CD8-positive, alpha-beta memory T cell (primary cell): ENCODE results near the gene SLMAP. TPM values are rescaled to one million over a fixed set of nuclear protein-coding genes. Genes with fewer than 3 reads are reported as not detected.
A peak's percentile ranks its signal among the peaks of the same experiment; 100 is the strongest.

Experiments used
- CTCF ChIA-PET: fragments of 350-600 bp; sonication (Branson Sonifier 250); formaldehyde crosslinking; loops from one replicate; lab custom pipeline; 2021; ENCODE audit warnings: antibody characterized with exemption; lab: Charles Lee
- POLR2A ChIA-PET: fragments of 350-600 bp; sonication (Branson Sonifier 250); formaldehyde crosslinking; loops from one replicate; lab custom pipeline; 2021; ENCODE audit warnings: antibody characterized with exemption; lab: Charles Lee
- DNase-seq, 5 donors: peaks; one replicate each; pipeline versions ENCODE4 v3.0.0 to v3.0.0-alpha.2; 2020 to 2022; ENCODE audit warnings: mixed read lengths in 1 of 5
- H3K27ac ChIP-seq: one replicate; pipeline ENCODE4 v1.7.0; 2013; ENCODE audit warnings: low read depth, mild to moderate bottlenecking, low read length, moderate library complexity
- H3K27me3 ChIP-seq: 2 replicates; pipeline ENCODE4 v1.7.0; 2013; ENCODE audit warnings: low read length, mild to moderate bottlenecking; ENCODE audit not compliant: insufficient read depth, poor library complexity, severe bottlenecking
- H3K36me3 ChIP-seq: 2 replicates; pipeline ENCODE4 v1.7.0; 2013; ENCODE audit warnings: mild to moderate bottlenecking, low read length, moderate library complexity; ENCODE audit not compliant: insufficient read depth
- H3K4me1 ChIP-seq: 2 replicates; pipeline ENCODE4 v1.7.0; 2013; ENCODE audit warnings: mild to moderate bottlenecking, low read length, moderate library complexity; ENCODE audit not compliant: insufficient read depth
- H3K4me3 ChIP-seq: 2 replicates; pipeline ENCODE4 v1.7.0; 2013; ENCODE audit warnings: mild to moderate bottlenecking, low read length
- H3K9me3 ChIP-seq: 2 replicates; pipeline ENCODE4 v1.7.0; 2013; ENCODE audit warnings: mild to moderate bottlenecking, low read length
- H3K27ac Mint-ChIP-seq, 8 donors: one replicate each; pipeline ENCODE4 v1.8.0; 2020 to 2021; ENCODE audit warnings: mixed read lengths in 8 of 8, mild to moderate bottlenecking in 6 of 8, inconsistent platforms in 3 of 8, moderate library complexity in 3 of 8
- H3K27me3 Mint-ChIP-seq, 2 donors: one replicate each; pipeline ENCODE4 v1.8.0; 2020 to 2021; ENCODE audit warnings: mixed read lengths in 2 of 2, mild to moderate bottlenecking in 1 of 2, moderate library complexity in 1 of 2
- H3K36me3 Mint-ChIP-seq, 3 donors: one replicate each; pipeline ENCODE4 v1.8.0; 2020 to 2021; ENCODE audit warnings: mixed read lengths in 3 of 3, inconsistent platforms in 1 of 3, mild to moderate bottlenecking in 1 of 3
- H3K4me1 Mint-ChIP-seq, 3 donors: one replicate each; pipeline ENCODE4 v1.8.0; 2020 to 2021; ENCODE audit warnings: mixed read lengths in 3 of 3, inconsistent platforms in 1 of 3, mild to moderate bottlenecking in 1 of 3
- H3K4me3 Mint-ChIP-seq, 7 donors: one replicate each; pipeline ENCODE4 v1.8.0; 2020 to 2021; ENCODE audit warnings: mixed read lengths in 7 of 7, mild to moderate bottlenecking in 6 of 7, moderate library complexity in 4 of 7, inconsistent platforms in 2 of 7
- H3K9me3 Mint-ChIP-seq, 5 donors: one replicate each; pipeline ENCODE4 v1.8.0; 2020 to 2022; ENCODE audit warnings: mixed read lengths in 5 of 5, mild to moderate bottlenecking in 3 of 5, moderate library complexity in 2 of 5, inconsistent platforms in 1 of 5
- polyA plus RNA-seq: library from polyadenylated mRNA; unstranded; fragments of 300-500 nt; fragmentation: Illumina TruSeq; gene quantifications from one replicate; pipeline ENCODE4 v1.2.3, GENCODE V29; 2021
- total RNA-seq, 2 experiments: library from RNA; stranded (reverse); gene quantifications; one replicate each; pipeline ENCODE4 v1.2.3, GENCODE V29; 2021

The SLMAP gene
- total and polyA plus RNA-seq, 3 experiments from 2014 or later, result 26.7 to 57.8 (median 55.8) TPM

DNA sequence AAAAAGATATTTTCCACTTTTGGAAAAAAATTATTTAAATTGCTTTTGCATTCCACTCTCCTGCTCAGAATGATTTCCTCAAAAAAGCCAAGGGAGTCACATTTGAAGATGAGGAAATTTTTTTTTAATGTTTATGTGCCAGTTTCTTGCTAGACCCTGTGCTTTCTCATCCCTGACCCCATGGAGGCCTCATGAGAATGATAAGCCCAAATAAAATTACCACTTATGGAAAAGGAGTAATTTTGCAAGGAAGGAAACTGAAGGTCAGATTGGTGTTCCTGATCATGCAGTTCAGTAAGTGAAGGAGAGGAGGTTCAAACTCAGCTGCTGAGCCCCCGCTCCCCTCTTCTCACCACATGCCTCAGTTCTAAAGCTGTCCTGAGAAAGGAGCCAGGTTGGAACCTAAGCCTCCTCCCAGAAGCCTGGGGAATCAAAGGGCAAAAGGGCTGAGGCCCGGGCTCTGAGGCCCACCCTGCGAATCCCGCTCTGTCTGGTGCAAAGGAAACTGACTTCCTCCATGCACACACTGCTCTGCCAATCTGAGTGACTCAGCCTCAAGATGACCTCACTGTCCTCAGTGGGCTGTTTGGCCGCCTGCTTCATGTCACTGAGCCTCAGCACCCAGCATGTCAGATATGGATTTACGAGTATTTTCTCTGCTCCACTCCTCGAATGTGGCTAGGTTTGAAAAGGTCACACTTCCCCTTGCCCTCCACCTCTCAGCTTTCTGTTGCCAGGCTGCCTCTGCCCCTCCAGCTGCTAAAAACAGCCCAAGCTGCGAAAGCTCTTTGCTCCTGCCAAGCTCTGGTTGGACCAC lies 195.2 kb downstream of the SLMAP start:
- Mint-ChIP-seq H3K4me3 (no peak overlapping the region), H3K36me3 (no peaks in the 10 kb centered on the region), H3K27me3 (peaks cover 8 to 17% of the 10 kb centered on the region in 2 donors), H3K4me1 (no peaks in the 10 kb centered on the region), H3K9me3 (no peaks in the 10 kb centered on the region), H3K27ac (no peak overlapping the region)
- Histone ChIP-seq H3K36me3 (no peaks in the 10 kb centered on the region), H3K4me3 (no peak overlapping the region), H3K27me3 (no peaks in the 10 kb centered on the region), H3K9me3 (no peaks in the 10 kb centered on the region), H3K27ac (peak overlapping the region; percentile 27), H3K4me1 (no peaks in the 10 kb centered on the region)
- CTCF ChIA-PET, result no interaction called here
- no peak for DNase-seq
- POLR2A ChIA-PET, result no interaction called here

DNA sequence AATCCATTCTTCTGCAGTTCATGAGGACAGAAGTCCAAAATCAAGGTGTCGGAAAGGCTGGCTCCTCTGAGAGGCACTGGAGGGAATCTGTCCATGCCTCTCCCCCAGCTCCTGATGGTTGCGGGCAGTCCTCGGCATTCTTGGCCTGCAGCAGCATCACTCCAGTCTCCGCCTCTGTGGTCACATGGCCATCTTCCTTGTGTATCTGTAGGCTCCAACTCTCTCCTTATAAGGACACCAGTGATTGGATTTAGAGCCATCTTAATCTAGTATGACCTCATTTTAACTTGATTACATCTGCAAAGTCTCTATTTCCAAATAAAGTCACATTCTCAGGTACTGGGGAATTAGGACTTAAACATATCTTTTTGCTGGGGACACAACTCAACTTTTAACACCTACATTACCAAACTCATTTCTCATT lies 196.1 kb downstream of the SLMAP start:
- Mint-ChIP-seq H3K4me3 (no peak overlapping the region), H3K27ac (no peak overlapping the region), H3K9me3 (no peaks in the 10 kb centered on the region), H3K36me3 (no peaks in the 10 kb centered on the region), H3K4me1 (no peaks in the 10 kb centered on the region), H3K27me3 (peaks cover 8 to 17% of the 10 kb centered on the region in 2 donors)
- no peaks in the 10 kb centered on the region for H3K4me1 ChIP-seq
- POLR2A ChIA-PET, result no interaction called here
- H3K27ac ChIP-seq, result peak overlapping the region; percentile 27
- H3K36me3 ChIP-seq, result no peaks in the 10 kb centered on the region
- DNase-seq, result no peak
- CTCF ChIA-PET, result no interaction called here
- H3K4me3 ChIP-seq, result no peak overlapping the region
- H3K27me3 ChIP-seq, result no peaks in the 10 kb centered on the region
- H3K9me3 ChIP-seq, result no peaks in the 10 kb centered on the region

DNA sequence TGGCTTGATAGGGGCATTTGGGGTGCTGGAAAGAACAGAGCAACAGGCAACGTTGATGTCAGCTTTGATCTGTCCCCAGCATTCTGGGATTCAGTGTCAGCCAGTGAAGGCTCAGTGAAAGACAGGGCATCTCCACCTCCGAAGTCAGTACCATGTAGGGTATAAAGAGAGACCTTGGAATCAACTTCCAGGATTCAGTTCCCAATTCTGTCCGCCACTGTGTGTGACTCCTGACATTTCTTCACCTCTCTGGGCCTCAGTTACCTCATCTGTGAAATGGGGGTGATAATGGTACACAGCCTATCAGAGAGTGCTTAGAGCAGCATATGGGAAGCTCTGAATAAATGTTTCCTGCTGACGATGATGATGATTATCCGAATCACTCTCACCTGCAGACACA lies 196.5 kb downstream of the SLMAP start:
- CTCF ChIA-PET, result no interaction called here
- Histone ChIP-seq H3K4me3 (no peak overlapping the region), H3K9me3 (no peaks in the 10 kb centered on the region), H3K27ac (no peak overlapping the region), H3K36me3 (no peaks in the 10 kb centered on the region), H3K4me1 (no peaks in the 10 kb centered on the region), H3K27me3 (no peaks in the 10 kb centered on the region)
- Mint-ChIP-seq H3K27me3 (peaks cover 7 to 14% of the 10 kb centered on the region in 2 donors), H3K4me3 (no peak overlapping the region), H3K4me1 (no peaks in the 10 kb centered on the region), H3K36me3 (no peaks in the 10 kb centered on the region), H3K27ac (no peak overlapping the region), H3K9me3 (no peaks in the 10 kb centered on the region)
- DNase-seq, result no peak
- POLR2A ChIA-PET, result no interaction called here

DNA sequence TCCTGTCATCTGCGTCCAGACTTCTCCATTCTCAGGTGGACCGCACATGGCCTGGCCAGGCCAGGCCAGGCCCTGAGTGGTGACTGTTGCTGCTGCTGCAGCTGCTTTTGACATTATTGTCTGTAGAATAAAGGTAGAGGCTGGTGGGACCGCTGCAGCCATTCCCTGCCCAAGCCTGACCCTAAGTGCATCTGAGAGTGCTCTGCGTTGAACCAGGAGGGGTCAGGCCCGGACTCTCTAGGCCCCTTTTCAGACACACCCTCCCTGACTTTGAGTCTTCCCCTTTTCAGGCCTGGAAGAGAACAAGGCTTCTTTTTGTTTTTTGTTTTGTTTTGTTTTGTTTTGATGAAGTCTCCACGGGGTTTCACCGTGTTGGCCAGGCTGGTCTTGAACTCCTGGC lies 197.5 kb downstream of the SLMAP start:
- Mint-ChIP-seq H3K4me3 (no peak overlapping the region), H3K4me1 (no peaks in the 10 kb centered on the region), H3K27me3 (peaks cover 1 to 8% of the 10 kb centered on the region in 2 donors), H3K9me3 (peaks cover 0 to 3% (median 0%) of the 10 kb centered on the region in 5 donors), H3K36me3 (no peaks in the 10 kb centered on the region), H3K27ac (peak overlapping the region in 1 of 8 donors; percentile 22)
- POLR2A ChIA-PET, result no interaction called here
- no peak overlapping the region for H3K4me3 ChIP-seq
- H3K9me3 ChIP-seq, result no peaks in the 10 kb centered on the region
- CTCF ChIA-PET, result no interaction called here
- H3K36me3 ChIP-seq, result no peaks in the 10 kb centered on the region
- H3K27me3 ChIP-seq, result no peaks in the 10 kb centered on the region
- H3K4me1 ChIP-seq, result no peaks in the 10 kb centered on the region
- DNase-seq, result no peak
- no peak overlapping the region for H3K27ac ChIP-seq

DNA sequence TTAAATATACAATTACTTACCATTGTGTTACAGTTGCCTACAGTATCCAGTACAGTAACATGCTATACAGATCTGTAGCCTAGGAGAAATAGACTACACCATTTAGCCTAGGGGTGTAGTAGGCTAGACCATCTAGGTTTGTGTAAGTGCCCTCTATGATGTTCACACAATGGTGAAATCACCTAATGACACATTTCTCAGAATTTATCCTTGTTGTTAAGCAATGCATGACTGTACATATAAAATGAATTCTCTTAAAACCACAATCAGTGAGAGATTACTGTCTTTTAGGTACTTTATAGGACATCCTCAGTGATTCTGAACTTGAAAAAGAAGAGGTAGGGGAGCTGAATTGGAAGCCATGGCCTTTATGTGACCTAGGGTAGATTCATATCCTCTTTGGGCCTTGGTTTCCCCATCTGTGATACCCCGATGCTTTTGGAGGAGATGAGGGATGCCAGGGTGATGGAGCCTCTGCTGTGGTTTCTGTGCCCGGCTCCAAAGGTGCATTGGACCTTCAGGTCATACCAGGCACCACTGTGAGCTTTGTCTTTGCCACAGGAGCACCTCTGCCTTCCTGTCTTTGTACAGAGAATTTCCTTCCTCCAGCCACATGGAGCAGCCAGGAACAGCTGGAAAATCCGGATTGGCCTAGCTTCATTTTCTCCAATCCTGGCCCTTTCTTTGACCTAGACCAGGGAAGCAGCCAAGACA lies 200.2 kb downstream of the SLMAP start:
- H3K9me3 ChIP-seq, result no peaks in the 10 kb centered on the region
- Mint-ChIP-seq H3K4me3 (no peak overlapping the region), H3K27ac (peak overlapping the region in 1 of 8 donors; percentile 74), H3K9me3 (peaks cover 0 to 3% (median 0%) of the 10 kb centered on the region in 5 donors), H3K27me3 (peaks cover 0 to 3% of the 10 kb centered on the region in 2 donors), H3K4me1 (no peaks in the 10 kb centered on the region), H3K36me3 (no peaks in the 10 kb centered on the region)
- H3K27ac ChIP-seq, result no peak overlapping the region
- H3K4me1 ChIP-seq, result no peaks in the 10 kb centered on the region
- ChIA-PET CTCF (no interaction called here), POLR2A (no interaction called here)
- no peaks in the 10 kb centered on the region for H3K36me3 ChIP-seq
- no peak overlapping the region for H3K4me3 ChIP-seq
- no peak for DNase-seq
- H3K27me3 ChIP-seq, result no peaks in the 10 kb centered on the region

DNA sequence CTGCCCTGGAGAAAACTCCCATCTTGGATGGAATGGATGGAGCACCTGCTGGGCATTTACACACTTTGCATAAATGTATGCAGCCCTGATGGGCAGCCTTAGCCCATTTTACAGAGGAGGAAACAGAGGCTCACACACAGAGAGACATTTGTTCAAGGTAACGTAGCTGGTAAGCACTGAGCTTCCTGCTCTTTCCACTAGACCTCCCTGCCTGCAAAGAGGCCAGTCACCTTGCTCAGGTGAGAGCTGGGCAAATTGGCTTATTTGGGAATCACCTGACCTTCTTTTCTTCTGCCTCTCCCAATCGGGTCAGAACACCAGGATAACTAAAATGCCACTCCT lies 200.7 kb downstream of the SLMAP start:
- ChIA-PET CTCF (no interaction called here), POLR2A (no interaction called here)
- H3K4me3 Mint-ChIP-seq, result no peak overlapping the region
- peak overlapping the region in 1 of 8 donors; percentile 74 for H3K27ac Mint-ChIP-seq
- no peaks in the 10 kb centered on the region for H3K36me3 ChIP-seq
- DNase-seq, result no peak
- H3K27me3 ChIP-seq, result no peaks in the 10 kb centered on the region
- no peak overlapping the region for H3K4me3 ChIP-seq
- H3K36me3 Mint-ChIP-seq, result no peaks in the 10 kb centered on the region
- no peaks in the 10 kb centered on the region for H3K4me1 Mint-ChIP-seq
- peaks cover 0 to 3% (median 0%) of the 10 kb centered on the region in 5 donors for H3K9me3 Mint-ChIP-seq
- H3K4me1 ChIP-seq, result no peaks in the 10 kb centered on the region
- peaks cover 0 to 3% of the 10 kb centered on the region in 2 donors for H3K27me3 Mint-ChIP-seq
- H3K27ac ChIP-seq, result no peak overlapping the region
- H3K9me3 ChIP-seq, result no peaks in the 10 kb centered on the region

DNA sequence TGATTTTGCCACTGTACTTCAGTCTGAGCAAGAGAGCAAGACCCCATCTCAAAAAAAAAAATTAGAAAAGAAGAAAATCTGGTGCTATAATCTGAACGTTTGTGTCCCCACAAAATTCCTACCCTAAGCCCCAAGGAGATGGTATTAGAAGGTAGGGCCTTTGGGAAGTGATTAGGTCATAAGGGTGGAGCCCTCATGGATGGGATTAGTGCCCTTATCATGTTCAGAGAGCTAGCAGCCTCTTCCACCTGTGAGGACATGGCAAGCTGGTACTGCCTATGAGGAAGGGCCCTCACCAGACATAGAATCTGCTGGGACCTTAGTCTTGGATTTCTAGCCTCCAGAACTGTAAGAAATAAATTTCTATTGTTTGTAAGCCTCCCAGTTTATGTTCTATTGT lies 201.7 kb downstream of the SLMAP start:
- Histone ChIP-seq H3K27ac (no peak overlapping the region), H3K4me3 (no peak overlapping the region), H3K4me1 (no peaks in the 10 kb centered on the region), H3K9me3 (no peaks in the 10 kb centered on the region), H3K36me3 (no peaks in the 10 kb centered on the region), H3K27me3 (no peaks in the 10 kb centered on the region)
- ChIA-PET POLR2A (no interaction called here), CTCF (no interaction called here)
- Mint-ChIP-seq H3K4me3 (no peak overlapping the region), H3K4me1 (no peaks in the 10 kb centered on the region), H3K36me3 (no peaks in the 10 kb centered on the region), H3K27ac (no peak overlapping the region), H3K9me3 (peaks cover 0 to 3% (median 0%) of the 10 kb centered on the region in 5 donors), H3K27me3 (peaks cover 0 to 3% of the 10 kb centered on the region in 2 donors)
- DNase-seq, result no peak

DNA sequence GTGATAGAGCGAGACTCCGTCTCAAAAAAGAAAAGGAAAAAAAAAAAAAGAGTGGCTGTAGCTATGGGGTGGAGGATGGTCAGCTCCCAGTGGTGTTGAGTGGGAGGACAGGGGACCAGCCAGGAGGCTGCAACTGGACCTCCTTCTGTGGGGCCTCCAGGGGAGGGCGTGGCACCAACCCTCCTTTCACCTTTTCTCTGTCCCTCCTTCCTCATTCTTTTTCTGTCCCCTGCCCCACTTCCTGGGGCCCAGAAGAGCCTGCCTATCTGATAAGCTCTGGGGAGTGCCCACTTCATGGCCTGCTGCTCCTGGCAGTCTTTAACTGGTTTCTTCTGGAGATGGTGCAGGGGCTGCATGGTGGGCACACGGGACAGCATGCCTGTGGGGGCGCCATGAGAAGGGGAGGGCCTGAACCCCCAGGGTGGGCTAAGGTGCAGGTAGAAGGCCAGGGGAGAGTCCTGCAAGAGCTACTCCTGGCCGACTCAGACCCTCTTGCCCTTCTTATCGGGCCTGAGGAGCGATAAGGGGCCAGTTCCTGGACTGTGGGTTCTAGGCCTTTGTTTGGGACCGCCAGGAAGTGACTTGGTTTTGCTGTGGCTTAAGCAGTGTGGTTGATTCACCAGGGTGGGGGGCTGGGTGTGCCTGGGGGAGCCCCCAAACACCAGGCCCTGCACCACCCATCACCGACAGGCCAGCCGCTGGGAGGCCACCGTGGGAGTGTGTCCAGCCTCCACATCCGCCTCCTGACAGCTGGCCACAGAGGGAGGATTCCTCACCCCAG lies 202.7 kb downstream of the SLMAP start:
- Mint-ChIP-seq H3K4me1 (no peaks in the 10 kb centered on the region), H3K9me3 (peaks cover 0 to 3% (median 0%) of the 10 kb centered on the region in 5 donors), H3K27ac (no peak overlapping the region), H3K36me3 (no peaks in the 10 kb centered on the region), H3K4me3 (no peak overlapping the region), H3K27me3 (peaks cover 0 to 3% of the 10 kb centered on the region in 2 donors)
- H3K27ac ChIP-seq, result peak overlapping the region; percentile 43
- no peak overlapping the region for H3K4me3 ChIP-seq
- no peak for DNase-seq
- no peaks in the 10 kb centered on the region for H3K4me1 ChIP-seq
- ChIA-PET CTCF (no interaction called here), POLR2A (no interaction called here)
- H3K36me3 ChIP-seq, result no peaks in the 10 kb centered on the region
- no peaks in the 10 kb centered on the region for H3K9me3 ChIP-seq
- H3K27me3 ChIP-seq, result no peaks in the 10 kb centered on the region
